ENCODE results near the gene AKAP6.

AKAP6 gene

DNA sequence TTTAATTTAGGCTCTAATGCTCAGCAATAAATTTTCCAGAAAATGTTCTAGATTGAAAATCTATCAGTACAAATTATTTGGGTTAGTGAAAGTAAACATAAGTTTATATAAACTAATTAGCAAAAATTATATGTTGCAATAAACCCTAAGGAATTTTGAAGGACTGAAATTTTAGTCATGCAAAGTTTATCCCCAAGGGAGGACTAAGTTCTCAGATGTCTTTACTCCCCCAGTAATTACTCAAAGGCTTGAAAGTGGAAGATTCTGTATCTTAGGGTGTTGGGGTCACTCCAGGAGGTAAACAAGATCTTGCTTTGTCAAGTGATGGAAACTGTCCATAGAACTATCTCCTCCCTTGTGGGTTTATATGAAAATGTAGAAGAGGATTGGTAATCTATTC lies 183.7 kb downstream of the AKAP6 start:
- Histone ChIP-seq H3K4me1 (ENCODE audit: low read depth, poor library complexity, severe bottlenecking) (no peaks in the 10 kb centered on the region), H3K36me3 (ENCODE audit: insufficient read depth) (no peaks in the 10 kb centered on the region), H3K9ac (no peak overlapping the region), H3K4me3 (IDR thresholded peaks at IDR 0.05; ENCODE audit: insufficient read depth, low read depth, low read length) (no peak overlapping the region), H3K27ac (no peak overlapping the region), H4K20me1 (ENCODE audit: insufficient read depth) (no peaks in the 10 kb centered on the region), H2AFZ (ENCODE audit: low read depth) (no peak overlapping the region), H3K79me2 (ENCODE audit: insufficient read depth, low read depth) (no peaks in the 10 kb centered on the region), H3K4me2 (no peak overlapping the region), H3K27me3 (ENCODE audit: insufficient read depth, low read depth) (no peaks in the 10 kb centered on the region)
- TF ChIP-seq, protein P1, sequence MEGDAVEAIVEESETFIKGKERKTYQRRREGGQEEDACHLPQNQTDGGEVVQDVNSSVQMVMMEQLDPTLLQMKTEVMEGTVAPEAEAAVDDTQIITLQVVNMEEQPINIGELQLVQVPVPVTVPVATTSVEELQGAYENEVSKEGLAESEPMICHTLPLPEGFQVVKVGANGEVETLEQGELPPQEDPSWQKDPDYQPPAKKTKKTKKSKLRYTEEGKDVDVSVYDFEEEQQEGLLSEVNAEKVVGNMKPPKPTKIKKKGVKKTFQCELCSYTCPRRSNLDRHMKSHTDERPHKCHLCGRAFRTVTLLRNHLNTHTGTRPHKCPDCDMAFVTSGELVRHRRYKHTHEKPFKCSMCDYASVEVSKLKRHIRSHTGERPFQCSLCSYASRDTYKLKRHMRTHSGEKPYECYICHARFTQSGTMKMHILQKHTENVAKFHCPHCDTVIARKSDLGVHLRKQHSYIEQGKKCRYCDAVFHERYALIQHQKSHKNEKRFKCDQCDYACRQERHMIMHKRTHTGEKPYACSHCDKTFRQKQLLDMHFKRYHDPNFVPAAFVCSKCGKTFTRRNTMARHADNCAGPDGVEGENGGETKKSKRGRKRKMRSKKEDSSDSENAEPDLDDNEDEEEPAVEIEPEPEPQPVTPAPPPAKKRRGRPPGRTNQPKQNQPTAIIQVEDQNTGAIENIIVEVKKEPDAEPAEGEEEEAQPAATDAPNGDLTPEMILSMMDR (conservative IDR thresholded peaks at IDR 0.05; ENCODE audit: low read depth, low read length): no peak

GRCh38 chr14:32513571-32514009 lies 184.5 kb downstream of the AKAP6 start:
- H3K27ac ChIP-seq: no peak overlapping the region
- H2AFZ ChIP-seq (ENCODE audit: low read depth): no peak overlapping the region
- no peak overlapping the region for H3K9ac ChIP-seq
- no peaks in the 10 kb centered on the region for H4K20me1 ChIP-seq (ENCODE audit: insufficient read depth)
- H3K4me3 ChIP-seq (IDR thresholded peaks at IDR 0.05; ENCODE audit: insufficient read depth, low read depth, low read length): no peak overlapping the region
- TF ChIP-seq, protein P1 (conservative IDR thresholded peaks at IDR 0.05; ENCODE audit: low read depth, low read length): peak; percentile 26; the same call in 1 of the 2 replicates
- no peaks in the 10 kb centered on the region for H3K79me2 ChIP-seq (ENCODE audit: insufficient read depth, low read depth)
- no peaks in the 10 kb centered on the region for H3K27me3 ChIP-seq (ENCODE audit: insufficient read depth, low read depth)
- no peaks in the 10 kb centered on the region for H3K36me3 ChIP-seq (ENCODE audit: insufficient read depth)
- H3K4me2 ChIP-seq: no peak overlapping the region
- no peaks in the 10 kb centered on the region for H3K4me1 ChIP-seq (ENCODE audit: low read depth, poor library complexity, severe bottlenecking)

DNA sequence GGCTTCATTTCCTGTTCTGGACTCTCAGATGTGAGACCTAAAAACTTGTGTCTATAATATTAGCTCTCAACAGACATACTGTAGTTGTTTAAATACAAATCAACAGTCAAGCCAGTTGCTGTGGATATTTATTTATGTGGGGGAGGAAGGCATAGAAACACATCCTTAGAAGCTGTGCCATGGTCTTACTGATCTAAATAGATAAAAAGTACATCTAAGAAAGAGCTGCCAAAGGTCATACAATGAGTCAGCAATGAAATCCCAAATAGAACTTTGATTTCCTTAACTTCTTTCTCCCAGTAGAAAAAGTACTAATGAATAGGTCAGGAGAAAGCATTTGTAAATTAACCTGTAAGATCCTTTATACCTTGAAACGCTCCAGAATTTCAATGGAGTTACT lies 185.1 kb downstream of the AKAP6 start:
- no peak overlapping the region for H3K4me3 ChIP-seq (IDR thresholded peaks at IDR 0.05; ENCODE audit: insufficient read depth, low read depth, low read length)
- no peaks in the 10 kb centered on the region for H3K79me2 ChIP-seq (ENCODE audit: insufficient read depth, low read depth)
- no peak overlapping the region for H3K27ac ChIP-seq
- TF ChIP-seq, protein P1 (conservative IDR thresholded peaks at IDR 0.05; ENCODE audit: low read depth, low read length): no peak
- H4K20me1 ChIP-seq (ENCODE audit: insufficient read depth): no peaks in the 10 kb centered on the region
- H3K4me2 ChIP-seq: no peak overlapping the region
- H3K9ac ChIP-seq: no peak overlapping the region
- no peaks in the 10 kb centered on the region for H3K36me3 ChIP-seq (ENCODE audit: insufficient read depth)
- H3K4me1 ChIP-seq (ENCODE audit: low read depth, poor library complexity, severe bottlenecking): no peaks in the 10 kb centered on the region
- no peak overlapping the region for H2AFZ ChIP-seq (ENCODE audit: low read depth)
- no peaks in the 10 kb centered on the region for H3K27me3 ChIP-seq (ENCODE audit: insufficient read depth, low read depth)

DNA sequence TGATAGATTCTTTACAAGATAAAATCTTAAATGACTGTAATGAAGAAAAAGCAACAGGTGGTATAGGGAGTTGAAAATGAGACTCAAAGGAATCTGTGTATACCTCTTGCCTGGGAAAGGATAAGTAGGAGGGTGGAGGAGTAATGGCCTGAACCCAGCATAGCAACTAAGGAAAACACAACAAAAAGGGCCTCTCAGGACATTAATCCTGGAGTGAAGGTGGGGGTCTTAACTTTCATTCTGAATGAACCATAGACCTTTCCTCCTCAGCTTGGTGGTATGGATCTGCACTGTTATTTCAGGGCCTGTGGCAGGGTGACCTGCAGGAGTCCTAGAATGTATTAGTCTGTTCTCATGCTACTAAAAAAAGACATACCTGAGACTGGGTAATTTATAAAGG lies 185.6 kb downstream of the AKAP6 start:
- TF ChIP-seq, protein P1 (conservative IDR thresholded peaks at IDR 0.05; ENCODE audit: low read depth, low read length): no peak
- Histone ChIP-seq H3K27me3 (ENCODE audit: insufficient read depth, low read depth) (no peaks in the 10 kb centered on the region), H3K9ac (no peak overlapping the region), H2AFZ (ENCODE audit: low read depth) (no peak overlapping the region), H3K36me3 (ENCODE audit: insufficient read depth) (no peaks in the 10 kb centered on the region), H3K79me2 (ENCODE audit: insufficient read depth, low read depth) (no peaks in the 10 kb centered on the region), H3K4me3 (IDR thresholded peaks at IDR 0.05; ENCODE audit: insufficient read depth, low read depth, low read length) (no peak overlapping the region), H3K27ac (no peak overlapping the region), H3K4me1 (ENCODE audit: low read depth, poor library complexity, severe bottlenecking) (no peaks in the 10 kb centered on the region), H4K20me1 (ENCODE audit: insufficient read depth) (no peaks in the 10 kb centered on the region), H3K4me2 (no peak overlapping the region)

All from KMS-11 (cell line).